ENCODE results near the gene NUP98.

NUP98 gene

GRCh38 chr11:3797329-3798090 lies at the start of gene NUP98:
Gene NUP98 (minus strand): TSS chr11:3797554. CDS start chr11:3782117, 15,437 bp downstream.
- peak; percentile 97 for DNase-seq

DNA sequence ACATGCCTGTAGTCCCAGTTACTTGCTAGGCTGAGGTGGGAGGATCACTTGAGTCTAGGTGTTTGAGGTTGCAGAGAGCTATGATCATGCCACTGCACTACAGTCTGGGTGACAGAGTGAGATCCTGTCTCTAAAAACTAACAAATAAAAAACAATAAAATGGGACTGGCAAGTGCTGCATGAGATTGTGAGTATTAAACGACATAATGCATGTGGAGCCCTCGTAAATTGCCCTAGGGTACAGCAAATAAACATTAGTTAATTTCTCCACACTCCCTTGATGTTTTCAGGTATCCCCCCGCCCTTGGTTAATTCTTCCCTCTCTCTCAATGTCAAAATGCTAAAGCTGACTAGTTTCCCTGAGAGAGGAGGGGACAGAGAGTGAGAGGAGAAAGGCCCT lies 48.3 kb upstream of the NUP98 start:
- DNase-seq, result no peak

GRCh38 chr11:3845246-3845645 lies 47.9 kb upstream of the NUP98 start:
- no peak for DNase-seq

- DNase-seq, result no peak
Observed at GRCh38 chr11:3843326-3843725, 46.0 kb upstream of the NUP98 start.

DNA sequence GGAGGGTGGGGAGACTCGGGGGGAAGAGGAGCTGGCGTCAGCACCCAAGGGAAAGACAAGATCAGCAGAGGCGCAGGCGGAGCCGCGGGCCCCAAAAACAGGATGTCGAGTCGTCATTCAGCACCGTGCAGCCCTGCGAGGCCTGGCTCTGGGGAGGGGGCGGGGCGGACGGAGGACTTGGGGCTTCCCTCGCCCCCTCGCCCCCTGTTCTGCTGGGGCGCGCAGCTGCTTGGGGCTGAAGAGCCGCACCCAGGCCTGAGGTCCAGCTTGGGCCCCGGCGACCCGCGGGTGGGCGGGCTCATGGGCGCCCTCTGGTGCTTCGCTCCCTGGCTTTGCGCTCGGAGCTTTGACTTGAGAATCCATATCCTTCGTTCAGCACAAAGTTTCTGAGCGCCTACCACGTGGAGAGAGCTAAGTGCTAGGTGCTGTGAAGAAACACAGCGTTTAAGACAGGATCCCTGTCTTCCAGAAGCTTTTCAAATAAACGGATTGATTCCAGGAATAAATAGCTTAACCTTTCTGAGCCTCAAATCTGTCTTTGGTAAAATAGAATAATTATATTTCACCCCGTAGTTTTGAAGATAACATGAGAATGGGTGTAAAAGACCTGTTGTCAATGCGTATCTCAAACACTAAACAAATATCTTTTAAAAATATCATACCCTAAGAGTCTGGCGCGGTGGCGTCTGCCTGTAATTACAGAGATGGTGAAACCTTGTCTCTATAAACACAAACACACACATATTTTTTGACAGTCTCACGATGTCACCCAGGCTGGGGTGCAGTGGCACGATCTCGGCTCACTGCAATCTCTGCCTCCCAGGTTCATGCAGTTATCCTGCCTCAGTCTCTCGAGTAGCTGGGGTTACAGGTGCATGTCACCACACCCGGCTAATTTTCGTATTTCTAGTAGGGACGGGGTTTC lies 44.3 kb upstream of the NUP98 start:
- peak; percentile 84 for DNase-seq

- DNase-seq, result peak; percentile 71
Observed at GRCh38 chr11:3840870-3841425, 43.6 kb upstream of the NUP98 start, which contains the start of gene RHOG. Gene RHOG (minus strand): TSS chr11:3840959. CDS start chr11:3828138, 12,821 bp downstream.

DNA sequence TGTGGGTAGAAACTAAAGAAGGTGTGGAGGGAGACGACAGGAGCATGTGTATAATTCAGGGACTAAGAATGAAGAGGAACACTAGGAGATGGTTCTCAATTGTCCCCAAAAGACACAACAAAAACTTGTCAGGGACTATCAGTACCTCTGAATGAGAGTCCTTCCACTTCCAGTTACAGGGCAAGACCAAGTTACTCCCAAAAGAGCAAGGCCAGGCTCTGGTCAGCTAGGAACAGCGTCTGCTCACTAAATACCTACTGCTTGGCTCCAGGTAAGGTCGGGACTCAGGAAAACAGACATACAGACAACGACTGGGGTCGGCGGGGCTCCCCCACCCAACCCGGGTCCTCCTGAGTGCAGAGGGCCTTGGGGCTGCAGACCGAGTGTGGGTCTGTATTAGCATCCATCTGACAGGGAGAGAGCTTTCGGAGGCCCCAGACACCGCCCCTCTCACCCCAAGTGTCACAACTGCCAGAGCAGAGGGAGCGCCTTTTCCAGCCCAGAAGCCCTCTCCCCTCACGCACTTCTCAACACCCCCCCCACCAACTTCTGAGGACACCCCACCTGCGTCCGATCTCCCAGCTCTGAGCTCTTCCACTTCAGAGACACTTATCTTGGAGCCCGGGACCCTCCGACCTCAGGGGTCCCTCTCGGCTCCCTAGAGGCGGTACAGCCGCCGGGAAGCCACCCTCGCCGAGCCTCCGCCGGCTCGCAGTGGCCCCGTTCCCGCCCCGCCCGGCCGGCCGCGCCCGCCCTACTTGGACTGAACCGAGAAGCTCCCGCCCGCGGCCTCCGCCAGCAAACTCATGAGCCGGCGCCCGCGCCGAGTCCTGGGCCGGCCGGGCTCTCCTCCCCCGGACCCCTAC lies 42.9 kb upstream of the NUP98 start:
- DNase-seq, result peak; percentile 21

DNA sequence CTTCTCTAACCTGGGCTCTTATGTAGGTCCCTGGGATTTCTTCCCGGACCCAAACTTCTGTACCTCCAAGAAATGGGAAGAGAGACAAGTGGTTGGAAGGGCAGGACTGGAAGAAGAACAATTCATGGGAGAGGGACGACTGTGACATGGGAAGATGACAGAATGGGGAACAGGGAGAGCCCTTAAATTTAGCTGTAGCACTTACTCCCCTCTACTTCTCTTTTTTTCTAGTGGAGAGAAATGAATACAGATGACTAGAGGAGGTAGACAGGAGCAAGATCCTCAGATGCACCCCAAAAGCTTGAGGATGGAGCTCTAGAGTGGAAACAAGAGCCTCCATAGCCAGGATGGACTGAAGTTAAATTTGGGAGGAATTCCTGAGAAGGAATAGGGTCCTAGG lies 41.1 kb upstream of the NUP98 start:
- DNase-seq, result no peak

DNA sequence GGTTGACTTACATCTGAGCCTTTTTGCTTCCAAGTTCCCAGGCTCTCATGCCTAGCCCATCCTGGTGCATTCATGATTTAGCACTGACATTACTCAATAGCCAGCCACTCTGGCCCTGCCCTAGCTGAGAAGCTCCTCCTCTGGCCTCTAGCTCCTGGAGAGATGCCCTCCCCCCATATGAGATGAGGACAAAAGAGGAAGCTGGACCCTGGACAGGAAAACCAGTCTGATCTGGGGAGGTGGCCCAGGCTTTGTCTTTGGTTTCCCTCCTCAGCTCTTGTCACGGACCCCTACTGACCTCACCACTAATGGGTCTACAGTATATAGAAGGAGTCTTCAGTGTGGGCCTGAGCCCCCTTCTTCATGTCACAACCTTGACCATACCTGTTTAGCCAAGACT lies 40.4 kb upstream of the NUP98 start:
- DNase-seq, result peak; percentile 54

DNA sequence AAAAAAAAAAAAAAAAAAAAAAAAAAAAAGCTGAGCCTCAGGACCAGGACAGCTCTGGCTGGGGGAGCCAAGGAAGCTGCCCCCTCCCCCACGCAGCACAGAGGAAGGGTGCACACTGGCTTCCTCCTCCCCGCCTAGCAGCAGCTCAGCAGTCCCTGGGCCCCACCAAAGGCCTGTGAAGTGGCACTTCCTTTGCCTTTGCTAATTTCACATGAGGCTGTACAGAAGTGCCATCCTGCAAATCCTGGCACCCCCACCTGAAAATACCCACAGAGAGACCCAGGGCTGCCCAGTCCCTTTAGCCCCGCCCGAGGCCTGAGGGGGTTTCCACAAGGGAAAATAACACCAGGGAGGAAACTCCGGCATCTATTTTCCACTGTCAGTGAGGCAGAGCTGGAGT lies 39.5 kb upstream of the NUP98 start:
- no peak for DNase-seq

GRCh38 chr11:3835751-3836150 lies 38.4 kb upstream of the NUP98 start:
- no peak for DNase-seq

DNA sequence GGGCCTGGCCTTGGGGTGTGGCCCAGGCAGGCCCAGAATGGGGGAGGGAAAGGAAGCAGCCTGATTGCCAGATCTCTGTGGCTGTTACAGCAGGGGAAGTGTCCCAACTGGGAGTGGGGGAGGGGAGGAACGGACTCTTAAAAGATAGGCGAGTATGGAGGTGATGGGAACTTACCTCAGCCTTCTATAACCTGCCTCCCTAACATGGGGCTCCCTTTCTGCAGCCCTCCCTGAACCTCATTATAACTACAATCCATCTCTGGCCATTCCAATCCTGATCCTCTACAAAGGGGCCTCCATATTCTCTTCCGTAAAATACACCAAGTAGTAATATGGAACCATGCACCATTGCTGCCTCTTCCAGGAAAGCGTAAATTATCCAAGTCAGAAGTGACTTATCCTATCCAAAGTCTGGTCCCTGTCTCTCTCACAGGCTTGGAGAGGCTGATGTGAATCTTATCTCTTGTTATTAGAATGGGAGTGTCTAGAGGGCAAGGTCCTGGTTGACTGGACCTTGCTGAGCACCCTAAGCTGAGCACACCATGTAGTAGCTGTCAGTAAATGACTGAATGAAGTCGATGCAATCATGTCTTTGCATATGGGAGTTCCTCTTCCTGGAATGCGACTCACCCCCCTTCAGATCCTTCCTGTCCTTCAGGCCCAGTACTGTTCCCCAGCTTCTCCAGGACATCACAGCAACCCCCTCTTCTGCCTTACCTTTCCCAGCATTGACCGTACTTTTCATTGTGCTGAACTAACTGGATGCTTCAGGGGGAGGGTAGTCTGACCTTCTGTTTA lies 37.5 kb upstream of the NUP98 start:
- DNase-seq, result no peak

GRCh38 chr11:3834349-3834663 lies 37.0 kb upstream of the NUP98 start:
- DNase-seq, result no peak

GRCh38 chr11:3833449-3833848 lies 36.1 kb upstream of the NUP98 start:
- no peak for DNase-seq

DNA sequence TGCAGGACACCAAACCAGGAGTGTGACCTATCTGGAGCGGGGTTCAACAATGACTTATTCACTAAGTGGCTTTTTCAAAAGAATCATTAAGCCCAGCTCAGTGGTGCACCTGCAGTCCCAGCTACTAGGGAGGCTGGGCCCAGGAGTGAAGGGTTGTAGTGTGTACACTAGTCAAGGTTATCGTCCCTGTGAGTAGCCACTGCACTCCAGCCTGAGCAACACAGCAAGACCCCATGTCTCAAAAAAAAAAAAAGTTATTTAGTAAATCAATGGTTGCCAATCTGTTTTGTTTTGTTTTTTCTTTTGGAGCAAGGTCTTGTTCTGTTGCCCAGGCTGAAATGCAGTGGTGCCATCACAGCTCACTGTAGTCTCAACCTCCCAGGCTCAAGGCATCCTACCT lies 35.5 kb upstream of the NUP98 start:
- no peak for DNase-seq

DNA sequence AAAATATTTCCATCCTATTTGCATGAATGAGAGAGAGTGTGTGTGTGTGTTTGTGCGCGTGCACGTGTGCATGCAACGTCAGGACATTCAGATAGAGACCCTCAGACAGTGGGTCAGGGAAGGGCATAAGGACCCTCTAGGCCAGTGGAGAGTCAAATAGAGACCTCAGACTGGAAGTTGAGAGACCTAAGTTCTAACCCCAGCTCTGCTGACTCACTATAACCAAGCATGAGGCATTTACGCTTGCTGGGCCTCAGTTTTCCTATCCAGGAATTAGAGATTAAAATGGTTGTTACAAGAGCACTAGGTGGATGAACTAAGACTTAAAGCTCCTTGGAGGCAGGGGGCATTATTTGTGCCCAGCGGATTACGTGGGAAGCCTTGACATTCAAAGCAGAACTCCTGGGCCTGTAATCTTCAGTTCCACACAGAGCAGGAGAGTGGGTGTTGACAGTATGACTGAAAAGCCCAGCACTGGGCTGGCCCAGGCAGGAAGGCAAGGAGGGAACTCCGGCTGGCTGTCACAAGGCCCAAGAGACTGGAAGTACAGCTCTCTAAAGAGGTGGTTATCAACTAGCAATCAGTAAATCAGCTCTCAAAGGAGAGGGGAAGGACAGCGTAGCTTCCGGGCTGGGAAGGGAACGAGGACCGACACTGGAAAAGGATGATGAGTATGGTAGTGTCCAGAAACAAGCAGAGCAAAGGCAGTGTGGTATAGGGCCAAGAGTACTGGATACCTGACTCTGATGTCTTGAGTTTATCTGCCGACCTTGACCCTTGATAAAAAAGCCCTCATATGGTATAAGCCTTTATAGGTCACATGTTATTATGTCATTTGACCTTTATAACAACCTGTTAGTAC lies 34.3 kb upstream of the NUP98 start:
- no peak for DNase-seq

DNA sequence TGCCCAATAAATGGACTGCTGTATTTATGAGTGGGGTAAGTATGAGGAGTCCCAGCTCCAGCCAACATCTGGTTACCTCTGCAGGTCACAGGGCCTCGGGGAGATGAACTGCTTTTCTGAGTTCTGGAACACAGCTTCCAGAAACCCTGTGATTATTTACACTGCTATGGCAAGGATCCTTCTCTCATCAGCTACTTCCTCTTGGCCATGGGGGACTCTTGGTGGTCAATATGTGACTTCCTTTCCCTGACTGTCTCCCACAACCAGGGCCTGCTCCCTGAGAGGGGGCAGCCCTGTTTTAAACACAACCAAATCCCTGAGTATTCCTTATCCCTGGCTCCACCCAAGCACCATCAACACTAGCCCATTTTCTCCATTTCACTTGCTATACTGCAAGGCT lies 33.4 kb upstream of the NUP98 start:
- no peak for DNase-seq

- no peak for DNase-seq
Observed at GRCh38 chr11:3830088-3830487, 32.7 kb upstream of the NUP98 start.

DNA sequence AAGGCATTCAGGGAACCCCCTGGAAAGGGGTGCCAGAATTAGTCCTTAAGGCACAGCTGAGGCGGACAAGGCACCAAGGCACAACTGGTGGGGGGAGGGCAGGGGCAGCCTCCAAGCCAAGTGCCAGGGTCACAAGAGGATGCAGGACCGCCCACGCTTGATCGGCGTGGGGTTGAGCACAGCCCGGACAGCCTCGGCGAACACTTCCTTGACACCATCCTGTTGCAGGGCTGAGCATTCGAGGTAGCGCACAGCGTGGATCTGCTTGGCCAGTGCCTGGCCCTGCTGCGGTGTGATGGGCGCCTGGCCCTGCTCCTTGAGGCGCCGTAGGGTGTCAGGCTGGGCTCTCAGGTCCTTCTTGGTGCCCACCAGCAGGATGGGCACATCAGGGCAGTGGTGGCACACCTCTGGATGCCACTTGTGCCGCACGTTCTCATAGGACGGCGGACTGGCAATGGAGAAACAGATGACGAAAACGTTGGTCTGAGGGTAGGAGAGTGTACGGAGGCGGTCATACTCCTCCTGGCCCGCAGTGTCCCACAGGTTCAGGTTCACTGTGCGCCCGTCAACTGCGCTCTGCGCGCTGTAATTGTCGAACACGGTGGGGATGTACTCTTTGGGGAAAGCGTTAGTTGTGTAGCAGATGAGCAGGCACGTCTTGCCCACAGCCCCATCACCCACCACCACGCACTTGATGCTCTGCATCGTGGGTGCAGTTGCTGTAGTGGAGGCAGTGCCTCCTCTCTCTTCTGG lies 30.3 kb upstream of the NUP98 start:
- DNase-seq, result no peak

DNA sequence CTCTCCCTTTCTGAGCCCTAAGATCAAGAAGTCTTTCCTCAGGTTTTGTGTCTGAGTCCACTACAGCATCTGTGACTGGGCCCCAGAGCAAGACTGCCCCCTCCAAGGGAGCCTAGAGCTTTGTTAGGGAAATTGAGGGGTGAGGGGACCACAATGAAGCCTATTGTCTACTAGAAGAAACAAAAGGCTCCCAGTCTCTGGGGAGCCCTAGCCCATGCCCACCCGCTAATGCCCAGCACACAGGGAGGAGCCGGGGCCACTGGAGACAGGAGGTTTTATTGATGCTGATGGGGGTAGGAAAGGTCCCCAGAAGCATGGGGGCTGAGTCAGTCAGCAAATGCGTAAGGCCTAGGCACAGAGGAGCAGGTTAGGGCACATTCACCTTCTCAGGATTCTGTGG lies 29.4 kb upstream of the NUP98 start:
- DNase-seq, result no peak

All from RPMI8226 (cell line).